Panc1 (cell line): ENCODE data around the gene WDR76.

Experiments used
- TCF7L2 ChIP-seq: IDR thresholded peaks from 2 replicates; pipeline ENCODE4 v1.6.1; 2011; ENCODE audit warnings: mild to moderate bottlenecking, low read depth, low read length, inconsistent platforms
- TF ChIP-seq, protein P1 (sequence below): fragments of 450-650 bp; IDR thresholded peaks from 2 replicates; pipeline ENCODE4 v1.5.1; 2017; ENCODE audit warnings: mild to moderate bottlenecking
- TF ChIP-seq, protein P2 (sequence below), 2 experiments: IDR thresholded peaks; 2 replicates each; pipeline ENCODE4 v1.6.1; 2011 to 2012; ENCODE audit warnings: low read depth in 2 of 2, control low read depth in 1 of 2, low read length in 1 of 2, mild to moderate bottlenecking in 1 of 2, moderate library complexity in 1 of 2; ENCODE audit not compliant: insufficient read depth in 1 of 2

DNA sequence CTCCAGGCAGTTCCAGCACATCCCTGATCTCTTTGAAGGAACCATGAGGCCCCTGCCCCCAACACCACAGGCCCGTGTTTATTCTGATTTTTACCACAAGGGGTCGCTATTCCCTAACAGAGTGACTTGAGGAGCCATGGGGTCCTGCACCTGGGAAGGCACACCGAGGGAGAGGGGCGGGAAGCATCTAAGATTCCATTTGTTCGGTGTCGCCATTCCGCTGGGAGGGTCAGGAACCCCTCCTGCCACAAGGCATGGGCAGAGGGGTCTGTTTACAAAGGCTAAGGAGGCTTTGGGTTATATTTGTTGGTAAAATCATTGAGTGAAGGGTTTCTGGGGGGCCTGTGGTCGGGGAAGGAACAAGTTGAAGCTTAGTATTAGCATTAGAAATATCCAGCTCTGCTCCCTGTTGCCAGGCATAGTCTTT, 77.1 kb downstream of the WDR76 start:
- TF ChIP-seq, protein P1, sequence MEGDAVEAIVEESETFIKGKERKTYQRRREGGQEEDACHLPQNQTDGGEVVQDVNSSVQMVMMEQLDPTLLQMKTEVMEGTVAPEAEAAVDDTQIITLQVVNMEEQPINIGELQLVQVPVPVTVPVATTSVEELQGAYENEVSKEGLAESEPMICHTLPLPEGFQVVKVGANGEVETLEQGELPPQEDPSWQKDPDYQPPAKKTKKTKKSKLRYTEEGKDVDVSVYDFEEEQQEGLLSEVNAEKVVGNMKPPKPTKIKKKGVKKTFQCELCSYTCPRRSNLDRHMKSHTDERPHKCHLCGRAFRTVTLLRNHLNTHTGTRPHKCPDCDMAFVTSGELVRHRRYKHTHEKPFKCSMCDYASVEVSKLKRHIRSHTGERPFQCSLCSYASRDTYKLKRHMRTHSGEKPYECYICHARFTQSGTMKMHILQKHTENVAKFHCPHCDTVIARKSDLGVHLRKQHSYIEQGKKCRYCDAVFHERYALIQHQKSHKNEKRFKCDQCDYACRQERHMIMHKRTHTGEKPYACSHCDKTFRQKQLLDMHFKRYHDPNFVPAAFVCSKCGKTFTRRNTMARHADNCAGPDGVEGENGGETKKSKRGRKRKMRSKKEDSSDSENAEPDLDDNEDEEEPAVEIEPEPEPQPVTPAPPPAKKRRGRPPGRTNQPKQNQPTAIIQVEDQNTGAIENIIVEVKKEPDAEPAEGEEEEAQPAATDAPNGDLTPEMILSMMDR, result peak; percentile 93
- TF ChIP-seq, protein P2, sequence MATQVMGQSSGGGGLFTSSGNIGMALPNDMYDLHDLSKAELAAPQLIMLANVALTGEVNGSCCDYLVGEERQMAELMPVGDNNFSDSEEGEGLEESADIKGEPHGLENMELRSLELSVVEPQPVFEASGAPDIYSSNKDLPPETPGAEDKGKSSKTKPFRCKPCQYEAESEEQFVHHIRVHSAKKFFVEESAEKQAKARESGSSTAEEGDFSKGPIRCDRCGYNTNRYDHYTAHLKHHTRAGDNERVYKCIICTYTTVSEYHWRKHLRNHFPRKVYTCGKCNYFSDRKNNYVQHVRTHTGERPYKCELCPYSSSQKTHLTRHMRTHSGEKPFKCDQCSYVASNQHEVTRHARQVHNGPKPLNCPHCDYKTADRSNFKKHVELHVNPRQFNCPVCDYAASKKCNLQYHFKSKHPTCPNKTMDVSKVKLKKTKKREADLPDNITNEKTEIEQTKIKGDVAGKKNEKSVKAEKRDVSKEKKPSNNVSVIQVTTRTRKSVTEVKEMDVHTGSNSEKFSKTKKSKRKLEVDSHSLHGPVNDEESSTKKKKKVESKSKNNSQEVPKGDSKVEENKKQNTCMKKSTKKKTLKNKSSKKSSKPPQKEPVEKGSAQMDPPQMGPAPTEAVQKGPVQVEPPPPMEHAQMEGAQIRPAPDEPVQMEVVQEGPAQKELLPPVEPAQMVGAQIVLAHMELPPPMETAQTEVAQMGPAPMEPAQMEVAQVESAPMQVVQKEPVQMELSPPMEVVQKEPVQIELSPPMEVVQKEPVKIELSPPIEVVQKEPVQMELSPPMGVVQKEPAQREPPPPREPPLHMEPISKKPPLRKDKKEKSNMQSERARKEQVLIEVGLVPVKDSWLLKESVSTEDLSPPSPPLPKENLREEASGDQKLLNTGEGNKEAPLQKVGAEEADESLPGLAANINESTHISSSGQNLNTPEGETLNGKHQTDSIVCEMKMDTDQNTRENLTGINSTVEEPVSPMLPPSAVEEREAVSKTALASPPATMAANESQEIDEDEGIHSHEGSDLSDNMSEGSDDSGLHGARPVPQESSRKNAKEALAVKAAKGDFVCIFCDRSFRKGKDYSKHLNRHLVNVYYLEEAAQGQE (IDR thresholded peaks at IDR 0.05; ENCODE audit: insufficient read depth in 1 of 2, low read depth in 2 of 2, low read length in 1 of 2), result no peak
- TF ChIP-seq TCF7L2, result no peak
